MCF 10A (cell line): ENCODE results near the gene ST6GALNAC4. TPM values are rescaled to one million over a fixed set of nuclear protein-coding genes. Genes with fewer than 3 reads are reported as not detected.

Experiments
- BruUV-seq: library from RNA; stranded (reverse); fragments of 400-500 nt; replicated peaks from 2 replicates; lab custom pipeline; 2021; lab: Mats Ljungman, UMichigan
- CTCF ChIA-PET: fragments of 300-600 bp; sonication (Branson Sonifier 250); formaldehyde crosslinking; extraction: SDS; loops from one replicate; lab custom pipeline; 2021; ENCODE audit warnings: antibody characterized with exemption, inconsistent platforms; lab: Yijun Ruan, JAX
- POLR2A ChIA-PET: fragments of 300-600, 350-650 bp; sonication (Branson Sonifier 250); formaldehyde crosslinking; extraction: SDS; loops from one replicate; lab custom pipeline; 2020; ENCODE audit warnings: antibody characterized with exemption, inconsistent platforms; lab: Yijun Ruan, JAX
- DNase-seq: peaks from one replicate; pipeline ENCODE4 v3.0.0-alpha.2; 2018; ENCODE audit not compliant: unreplicated experiment
- H3K27ac Mint-ChIP-seq: one replicate; pipeline ENCODE4 v1.8.0; 2022; ENCODE audit warnings: mild to moderate bottlenecking, low read depth, mixed read lengths; ENCODE audit not compliant: unreplicated experiment
- H3K27me3 Mint-ChIP-seq: one replicate; pipeline ENCODE4 v1.8.0; 2022; ENCODE audit warnings: mixed read lengths; ENCODE audit not compliant: insufficient read depth, unreplicated experiment
- H3K36me3 Mint-ChIP-seq: one replicate; pipeline ENCODE4 v1.8.0; 2022; ENCODE audit warnings: mild to moderate bottlenecking, moderate library complexity, mixed read lengths; ENCODE audit not compliant: insufficient read depth, unreplicated experiment
- H3K4me1 Mint-ChIP-seq: one replicate; pipeline ENCODE4 v1.8.0; 2022; ENCODE audit warnings: mixed read lengths; ENCODE audit not compliant: insufficient read depth, unreplicated experiment
- H3K4me3 Mint-ChIP-seq: one replicate; pipeline ENCODE4 v1.8.0; 2022; ENCODE audit warnings: mild to moderate bottlenecking, moderate library complexity, mixed read lengths; ENCODE audit not compliant: unreplicated experiment
- H3K9me3 Mint-ChIP-seq: one replicate; pipeline ENCODE4 v1.8.0; 2022; ENCODE audit warnings: mixed read lengths; ENCODE audit not compliant: unreplicated experiment
- CTCF ChIP-seq: fragments of 200-600 bp; IDR thresholded peaks from one replicate; pipeline ENCODE4 v1.8.0; 2022; ENCODE audit warnings: antibody characterized with exemption, mild to moderate bottlenecking; ENCODE audit not compliant: unreplicated experiment
- intact Hi-C: fragments of 100-400 bp; cut with micrococcal nuclease; formaldehyde crosslinking; loops from 2 replicates; pipeline ENCODE4 v1.14.1; 2022
- total RNA-seq: library from RNA; stranded (reverse); gene quantifications from 2 replicates; pipeline ENCODE4 v1.2.3, GENCODE V29; 2022

Gene ST6GALNAC4
- total RNA-seq, 1 experiment from 2014 or later = 39.5 TPM

GRCh38 chr9:127930231-127931091, 13.6 kb upstream of the ST6GALNAC4 start, which contains the start of gene PIP5KL1:
PIP5KL1 (minus strand) TSS chr9:127930777; CDS start chr9:127930752, 25 bp downstream.
- H3K36me3 Mint-ChIP-seq = no peaks in the 10 kb centered on the region
- POLR2A ChIA-PET = interaction anchor here (1.1 to 1.9 kb wide), 3 partner anchors 8 to 196 kb away, joined by 3 to 8 read pairs (median 3); partner anchors contain the start of gene TOR2A
- CTCF ChIA-PET = interaction anchor here (0.5 to 1.0 kb wide), 6 partner anchors 9 to 367 kb away, joined by 3 to 4 read pairs (median 3); no protein-coding TSS in a partner anchor
- no peaks in the 10 kb centered on the region for H3K9me3 Mint-ChIP-seq
- peak within 1 kb of the TSS; percentile 51 for H3K4me3 Mint-ChIP-seq
- no peak within 1 kb of the TSS for H3K27ac Mint-ChIP-seq
- no TSS peak for BruUV-seq
- H3K4me1 Mint-ChIP-seq = peaks cover 16% of the 10 kb centered on the region
- TF ChIP-seq CTCF = no peak
- intact Hi-C loops = no loop called here
- no peaks in the 10 kb centered on the region for H3K27me3 Mint-ChIP-seq
- DNase-seq = peak; percentile 76

DNA sequence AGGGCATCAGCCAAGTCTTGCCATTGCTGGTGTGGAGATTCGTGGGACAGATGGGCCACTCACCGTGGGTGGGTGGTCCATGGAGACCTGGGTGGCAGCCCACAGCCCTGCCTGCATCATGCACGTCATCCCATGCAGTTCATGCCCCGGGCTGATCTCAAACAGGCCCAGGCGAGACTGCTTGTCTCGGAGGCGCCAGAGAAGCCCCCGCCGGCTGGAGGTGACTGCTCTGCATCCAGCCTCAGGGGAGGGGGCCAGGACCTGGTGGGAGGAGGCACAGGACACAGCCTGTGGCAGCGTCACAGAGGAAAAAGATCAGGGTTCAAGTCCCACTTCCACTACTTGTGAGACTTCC, 12.8 kb upstream of the ST6GALNAC4 start:
- no peak for DNase-seq
- no peaks in the 10 kb centered on the region for H3K9me3 Mint-ChIP-seq
- ChIA-PET POLR2A (interaction anchor here (1.9 kb wide), 1 partner anchor 10 kb away, joined by 8 read pairs; no protein-coding TSS in a partner anchor), CTCF (interaction anchor here (0.6 to 1.0 kb wide), 4 partner anchors 9 to 116 kb away, joined by 3 to 4 read pairs (median 3); no protein-coding TSS in a partner anchor)
- no TSS peak for BruUV-seq
- no peaks in the 10 kb centered on the region for H3K27me3 Mint-ChIP-seq
- H3K36me3 Mint-ChIP-seq = no peaks in the 10 kb centered on the region
- intact Hi-C loops = loop anchor here (10.0 kb wide), 1 partner anchor 715 kb away; no protein-coding TSS in a partner anchor
- no peak for TF ChIP-seq CTCF
- no peak overlapping the region for H3K27ac Mint-ChIP-seq
- peaks cover 16% of the 10 kb centered on the region for H3K4me1 Mint-ChIP-seq
- peak overlapping the region; percentile 51 for H3K4me3 Mint-ChIP-seq

DNA sequence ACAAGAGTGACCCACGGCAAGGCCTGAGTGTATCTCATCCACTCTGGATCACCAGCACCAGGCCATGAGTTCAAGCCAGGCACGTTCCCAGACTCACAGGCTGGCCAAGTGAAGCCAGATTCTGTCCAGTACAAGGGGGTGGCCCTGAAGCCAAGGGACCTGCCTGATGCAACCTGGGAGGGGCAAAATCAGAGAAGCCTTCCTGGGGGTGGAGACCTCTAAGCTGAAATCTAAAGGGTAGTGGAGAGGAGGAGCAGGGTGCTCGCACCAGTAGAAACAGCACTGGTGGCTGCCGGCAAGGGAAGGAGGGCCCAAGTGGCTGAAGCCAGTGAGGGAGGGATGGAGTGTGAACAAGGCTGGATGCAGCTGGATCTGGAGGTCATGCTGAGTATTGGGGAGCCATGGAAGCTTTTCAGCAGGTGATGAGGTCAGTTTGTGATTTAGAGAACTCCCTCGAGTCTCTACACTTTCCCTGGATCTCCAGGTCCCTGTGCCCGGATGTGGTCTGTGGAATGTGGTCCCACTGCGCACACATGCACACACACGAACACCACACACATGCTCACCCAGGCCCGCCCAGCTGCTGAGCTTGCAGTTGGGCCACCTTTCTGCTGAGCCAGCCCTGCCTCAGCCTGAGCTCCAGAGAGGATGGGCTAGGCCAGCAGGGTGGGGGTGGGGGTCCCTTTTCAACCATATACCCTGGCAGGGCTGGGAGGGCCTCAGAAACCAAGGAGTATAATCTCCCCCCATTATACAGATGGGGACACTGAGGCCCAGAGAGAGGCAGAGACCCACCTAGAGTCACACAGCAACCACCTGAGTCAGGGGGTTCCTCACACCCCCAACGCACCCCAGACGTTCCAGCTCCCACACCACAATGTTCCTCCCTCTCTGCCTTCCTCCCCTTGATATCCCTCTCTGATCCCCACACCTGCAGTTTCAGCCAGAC, 12.1 kb upstream of the ST6GALNAC4 start:
- intact Hi-C loops = loop anchor here (10.0 kb wide), 1 partner anchor 714 kb away; no protein-coding TSS in a partner anchor
- peak; percentile 33 for DNase-seq
- no peak for TF ChIP-seq CTCF
- no peak overlapping the region for H3K27ac Mint-ChIP-seq
- peak overlapping the region; percentile 65 for H3K4me3 Mint-ChIP-seq
- H3K27me3 Mint-ChIP-seq = no peaks in the 10 kb centered on the region
- peaks cover 13% of the 10 kb centered on the region for H3K4me1 Mint-ChIP-seq
- no peaks in the 10 kb centered on the region for H3K9me3 Mint-ChIP-seq
- ChIA-PET POLR2A (no interaction called here), CTCF (interaction anchor here (0.6 to 1.0 kb wide), 5 partner anchors 9 to 189 kb away, joined by 3 to 6 read pairs (median 4); no protein-coding TSS in a partner anchor)
- no TSS peak for BruUV-seq
- H3K36me3 Mint-ChIP-seq = no peaks in the 10 kb centered on the region
